ENCODE measurements around the gene FAM9C. TPM values are rescaled to one million over a fixed set of nuclear protein-coding genes. Genes with fewer than 3 reads are reported as not detected.

Gene FAM9C
- total RNA-seq, 1 donor from 2014 or later = not detected

DNA sequence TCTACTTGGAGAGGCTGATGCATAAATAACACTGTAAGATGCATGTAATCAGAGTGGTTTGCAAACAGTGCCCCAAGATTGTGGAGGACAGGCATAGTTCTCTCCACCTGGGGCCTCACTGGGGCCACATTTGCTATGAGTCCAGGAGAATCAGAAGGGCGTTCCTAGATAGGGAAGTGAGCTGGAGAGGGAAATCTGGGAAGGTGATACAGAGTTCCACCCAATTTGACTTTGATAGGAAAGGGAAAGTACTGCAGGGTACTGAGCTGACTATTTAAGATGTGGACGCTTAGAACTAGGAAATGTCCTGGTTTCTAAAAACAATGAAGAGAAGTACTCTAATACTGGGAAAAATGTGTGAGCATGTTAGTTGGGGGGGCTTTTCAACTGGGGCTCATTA, 33.9 kb downstream of the FAM9C start:
- Mint-ChIP-seq H3K36me3 (ENCODE audit: low read depth) (no peaks in the 10 kb centered on the region), H3K4me3 (ENCODE audit: unreplicated experiment) (no peak overlapping the region), H3K9me3 (ENCODE audit: low read depth) (no peaks in the 10 kb centered on the region), H3K27ac (ENCODE audit: unreplicated experiment) (no peak overlapping the region), H3K27me3 (ENCODE audit: low read depth) (no peaks in the 10 kb centered on the region), H3K4me1 (ENCODE audit: low read depth) (peaks cover 63% of the 10 kb centered on the region)
- DNase-seq (ENCODE audit: low spot score) = no peak
- TF ChIP-seq, protein P1, sequence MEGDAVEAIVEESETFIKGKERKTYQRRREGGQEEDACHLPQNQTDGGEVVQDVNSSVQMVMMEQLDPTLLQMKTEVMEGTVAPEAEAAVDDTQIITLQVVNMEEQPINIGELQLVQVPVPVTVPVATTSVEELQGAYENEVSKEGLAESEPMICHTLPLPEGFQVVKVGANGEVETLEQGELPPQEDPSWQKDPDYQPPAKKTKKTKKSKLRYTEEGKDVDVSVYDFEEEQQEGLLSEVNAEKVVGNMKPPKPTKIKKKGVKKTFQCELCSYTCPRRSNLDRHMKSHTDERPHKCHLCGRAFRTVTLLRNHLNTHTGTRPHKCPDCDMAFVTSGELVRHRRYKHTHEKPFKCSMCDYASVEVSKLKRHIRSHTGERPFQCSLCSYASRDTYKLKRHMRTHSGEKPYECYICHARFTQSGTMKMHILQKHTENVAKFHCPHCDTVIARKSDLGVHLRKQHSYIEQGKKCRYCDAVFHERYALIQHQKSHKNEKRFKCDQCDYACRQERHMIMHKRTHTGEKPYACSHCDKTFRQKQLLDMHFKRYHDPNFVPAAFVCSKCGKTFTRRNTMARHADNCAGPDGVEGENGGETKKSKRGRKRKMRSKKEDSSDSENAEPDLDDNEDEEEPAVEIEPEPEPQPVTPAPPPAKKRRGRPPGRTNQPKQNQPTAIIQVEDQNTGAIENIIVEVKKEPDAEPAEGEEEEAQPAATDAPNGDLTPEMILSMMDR (IDR thresholded peaks at IDR 0.05) = no peak

DNA sequence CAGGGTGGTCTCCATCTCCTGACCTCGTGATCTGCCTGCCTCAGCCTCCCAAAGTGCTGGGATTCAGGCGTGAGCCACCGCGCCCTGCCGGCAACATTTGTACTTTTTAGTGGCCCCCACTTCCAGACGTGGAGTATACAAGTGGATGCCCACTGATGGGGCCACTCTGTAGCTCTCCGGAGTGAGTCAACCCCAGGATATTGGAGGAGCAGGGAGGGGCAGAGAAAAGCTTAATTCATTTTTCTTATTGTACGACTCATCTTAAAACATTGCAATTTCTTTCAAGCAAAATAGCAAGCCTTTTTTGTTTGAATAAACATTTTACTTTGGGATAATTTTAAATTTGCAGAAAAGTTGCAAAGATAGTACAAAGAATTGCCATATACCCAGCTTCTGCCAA, 34.6 kb downstream of the FAM9C start:
- H3K4me3 Mint-ChIP-seq (ENCODE audit: unreplicated experiment) = no peak overlapping the region
- DNase-seq (ENCODE audit: low spot score) = no peak
- TF ChIP-seq, protein P1 (IDR thresholded peaks at IDR 0.05) = no peak
- H3K4me1 Mint-ChIP-seq (ENCODE audit: low read depth) = peaks cover 63% of the 10 kb centered on the region
- no peak overlapping the region for H3K27ac Mint-ChIP-seq (ENCODE audit: unreplicated experiment)
- no peaks in the 10 kb centered on the region for H3K36me3 Mint-ChIP-seq (ENCODE audit: low read depth)
- H3K27me3 Mint-ChIP-seq (ENCODE audit: low read depth) = no peaks in the 10 kb centered on the region
- no peaks in the 10 kb centered on the region for H3K9me3 Mint-ChIP-seq (ENCODE audit: low read depth)

DNA sequence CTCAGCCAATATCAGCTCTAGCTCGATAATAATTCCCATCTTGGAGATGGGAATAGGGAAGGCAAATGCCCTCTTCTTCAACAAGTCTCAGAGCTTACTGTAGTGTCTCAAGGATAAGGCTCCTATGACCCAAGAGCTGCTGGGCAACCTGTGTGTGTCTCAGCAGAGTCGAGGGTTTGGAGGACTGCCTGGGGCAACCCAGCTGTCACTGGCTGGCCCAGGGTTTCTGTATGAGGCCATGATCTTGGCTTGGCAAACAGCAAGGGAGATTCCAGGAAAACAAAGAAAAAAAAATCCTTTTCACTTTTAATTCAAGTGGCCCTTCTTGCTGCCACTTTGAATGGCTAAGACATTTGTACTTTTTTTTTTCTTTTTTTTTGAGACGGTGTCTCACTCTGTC, 35.1 kb downstream of the FAM9C start:
- no peaks in the 10 kb centered on the region for H3K36me3 Mint-ChIP-seq (ENCODE audit: low read depth)
- no peaks in the 10 kb centered on the region for H3K27me3 Mint-ChIP-seq (ENCODE audit: low read depth)
- no peak overlapping the region for H3K4me3 Mint-ChIP-seq (ENCODE audit: unreplicated experiment)
- no peak for DNase-seq (ENCODE audit: low spot score)
- H3K9me3 Mint-ChIP-seq (ENCODE audit: low read depth) = no peaks in the 10 kb centered on the region
- TF ChIP-seq, protein P1 (IDR thresholded peaks at IDR 0.05) = no peak
- no peak overlapping the region for H3K27ac Mint-ChIP-seq (ENCODE audit: unreplicated experiment)
- H3K4me1 Mint-ChIP-seq (ENCODE audit: low read depth) = peaks cover 59% of the 10 kb centered on the region

DNA sequence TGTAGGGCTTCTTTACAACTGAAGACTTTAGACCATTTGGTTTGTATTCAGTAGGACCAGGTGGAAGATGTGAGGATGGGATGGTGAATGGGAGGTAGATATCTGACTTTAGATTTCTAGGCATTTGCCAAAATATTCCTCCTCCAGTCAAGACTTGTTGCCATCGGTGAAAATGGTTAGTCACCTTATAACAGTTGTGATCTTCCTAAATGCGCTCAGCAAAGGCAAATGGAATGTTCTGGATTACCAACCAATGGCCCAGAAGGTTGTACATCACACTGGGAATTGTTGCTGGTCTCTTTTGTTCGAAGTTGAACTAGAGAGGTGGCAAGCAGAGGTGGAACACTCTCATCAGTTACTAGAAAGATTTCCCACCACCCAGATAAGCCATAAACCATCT, 35.6 kb downstream of the FAM9C start:
- no peaks in the 10 kb centered on the region for H3K27me3 Mint-ChIP-seq (ENCODE audit: low read depth)
- TF ChIP-seq, protein P1 (IDR thresholded peaks at IDR 0.05) = no peak
- peaks cover 58% of the 10 kb centered on the region for H3K4me1 Mint-ChIP-seq (ENCODE audit: low read depth)
- H3K36me3 Mint-ChIP-seq (ENCODE audit: low read depth) = no peaks in the 10 kb centered on the region
- no peaks in the 10 kb centered on the region for H3K9me3 Mint-ChIP-seq (ENCODE audit: low read depth)
- peak overlapping the region; percentile 57 for H3K27ac Mint-ChIP-seq (ENCODE audit: unreplicated experiment)
- H3K4me3 Mint-ChIP-seq (ENCODE audit: unreplicated experiment) = no peak overlapping the region
- no peak for DNase-seq (ENCODE audit: low spot score)

DNA sequence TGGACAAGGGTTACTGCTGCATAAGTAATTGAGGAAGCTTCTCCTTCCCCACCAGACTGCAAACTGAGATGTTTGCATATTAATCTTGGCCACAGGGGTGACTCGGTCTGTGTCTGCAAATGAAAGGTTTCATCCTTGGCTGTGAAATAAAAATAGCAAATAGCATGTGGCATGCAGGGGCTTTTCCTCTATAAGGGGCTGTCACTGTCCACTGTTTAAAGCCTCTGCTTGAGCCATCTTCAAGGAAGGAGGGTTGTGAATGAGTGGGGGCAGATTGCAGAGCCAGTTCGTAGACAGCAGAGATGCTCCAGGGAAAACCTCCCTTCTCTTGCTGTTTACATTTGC, 36.3 kb downstream of the FAM9C start:
- TF ChIP-seq, protein P1 (IDR thresholded peaks at IDR 0.05) = no peak
- no peak overlapping the region for H3K4me3 Mint-ChIP-seq (ENCODE audit: unreplicated experiment)
- H3K4me1 Mint-ChIP-seq (ENCODE audit: low read depth) = peaks cover 51% of the 10 kb centered on the region
- no peaks in the 10 kb centered on the region for H3K9me3 Mint-ChIP-seq (ENCODE audit: low read depth)
- H3K27ac Mint-ChIP-seq (ENCODE audit: unreplicated experiment) = peak overlapping the region; percentile 57
- DNase-seq (ENCODE audit: low spot score) = no peak
- H3K27me3 Mint-ChIP-seq (ENCODE audit: low read depth) = no peaks in the 10 kb centered on the region
- H3K36me3 Mint-ChIP-seq (ENCODE audit: low read depth) = no peaks in the 10 kb centered on the region

Data from chondrocyte (in vitro differentiated cells).